ENCODE measurements around the gene HIP1. TPM values are rescaled to one million over a fixed set of nuclear protein-coding genes. Genes with fewer than 3 reads are reported as not detected.
"Not testable (repeated sequence)": the region's sequence is repeated elsewhere in the genome, so short reads cannot be mapped to it uniquely, and the experiment has no call there.

HIP1 gene
- total RNA-seq, 1 donor from 2014 or later, result 49.3 TPM

GRCh38 chr7:75617634-75618234 lies 121.0 kb downstream of the HIP1 start:
- DNase-seq (ENCODE audit: low spot score), result no peak
- TF ChIP-seq CTCF (IDR thresholded peaks at IDR 0.05; ENCODE audit: unreplicated experiment), result no peak
- H3K4me3 Mint-ChIP-seq (ENCODE audit: unreplicated experiment), result no peak overlapping the region
- H3K36me3 Mint-ChIP-seq (ENCODE audit: low read depth, unreplicated experiment), result peaks cover 9% of the 10 kb centered on the region
- H3K27ac Mint-ChIP-seq (ENCODE audit: unreplicated experiment), result no peak overlapping the region
- peaks cover 4% of the 10 kb centered on the region for H3K4me1 Mint-ChIP-seq (ENCODE audit: unreplicated experiment)
- H3K27me3 Mint-ChIP-seq (ENCODE audit: unreplicated experiment), result peaks cover 3% of the 10 kb centered on the region
- H3K9me3 Mint-ChIP-seq (ENCODE audit: unreplicated experiment), result no peaks in the 10 kb centered on the region

GRCh38 chr7:75616421-75617167 lies 122.1 kb downstream of the HIP1 start:
- TF ChIP-seq CTCF (IDR thresholded peaks at IDR 0.05; ENCODE audit: unreplicated experiment), result no peak
- no peaks in the 10 kb centered on the region for H3K9me3 Mint-ChIP-seq (ENCODE audit: unreplicated experiment)

GRCh38 chr7:75614401-75614800 lies 124.3 kb downstream of the HIP1 start:
- Mint-ChIP-seq H3K27ac (ENCODE audit: unreplicated experiment) (no peak overlapping the region), H3K27me3 (ENCODE audit: unreplicated experiment) (peaks cover 3% of the 10 kb centered on the region), H3K36me3 (ENCODE audit: low read depth, unreplicated experiment) (no peaks in the 10 kb centered on the region), H3K4me3 (ENCODE audit: unreplicated experiment) (no peak overlapping the region), H3K9me3 (ENCODE audit: unreplicated experiment) (no peaks in the 10 kb centered on the region), H3K4me1 (ENCODE audit: unreplicated experiment) (peaks cover 4% of the 10 kb centered on the region)
- no peak for TF ChIP-seq CTCF (IDR thresholded peaks at IDR 0.05; ENCODE audit: unreplicated experiment)
- DNase-seq (ENCODE audit: low spot score), result no peak

More at GRCh38 chr7:75616421-75617167, 122.1 kb downstream of the HIP1 start:
- Mint-ChIP-seq H3K4me3 (ENCODE audit: unreplicated experiment) (no peak overlapping the region), H3K27me3 (ENCODE audit: unreplicated experiment) (peaks cover 3% of the 10 kb centered on the region), H3K36me3 (ENCODE audit: low read depth, unreplicated experiment) (peaks cover 3% of the 10 kb centered on the region), H3K4me1 (ENCODE audit: unreplicated experiment) (peaks cover 4% of the 10 kb centered on the region), H3K27ac (ENCODE audit: unreplicated experiment) (peak overlapping the region; percentile 48)
- DNase-seq (ENCODE audit: low spot score), result no peak

GRCh38 chr7:75613351-75613750 lies 125.4 kb downstream of the HIP1 start:
- peaks cover 3% of the 10 kb centered on the region for H3K27me3 Mint-ChIP-seq (ENCODE audit: unreplicated experiment)
- H3K27ac Mint-ChIP-seq (ENCODE audit: unreplicated experiment), result no peak overlapping the region
- no peaks in the 10 kb centered on the region for H3K36me3 Mint-ChIP-seq (ENCODE audit: low read depth, unreplicated experiment)
- DNase-seq (ENCODE audit: low spot score), result no peak
- no peaks in the 10 kb centered on the region for H3K9me3 Mint-ChIP-seq (ENCODE audit: unreplicated experiment)
- H3K4me1 Mint-ChIP-seq (ENCODE audit: unreplicated experiment), result peaks cover 4% of the 10 kb centered on the region
- TF ChIP-seq CTCF (IDR thresholded peaks at IDR 0.05; ENCODE audit: unreplicated experiment), result no peak
- no peak overlapping the region for H3K4me3 Mint-ChIP-seq (ENCODE audit: unreplicated experiment)

GRCh38 chr7:75611557-75612178 lies 127.1 kb downstream of the HIP1 start:
- H3K36me3 Mint-ChIP-seq (ENCODE audit: low read depth, unreplicated experiment), result no peaks in the 10 kb centered on the region
- DNase-seq (ENCODE audit: low spot score), result peak; percentile 34
- H3K9me3 Mint-ChIP-seq (ENCODE audit: unreplicated experiment), result no peaks in the 10 kb centered on the region
- no peak overlapping the region for H3K27ac Mint-ChIP-seq (ENCODE audit: unreplicated experiment)
- H3K4me1 Mint-ChIP-seq (ENCODE audit: unreplicated experiment), result peaks cover 4% of the 10 kb centered on the region
- no peak overlapping the region for H3K4me3 Mint-ChIP-seq (ENCODE audit: unreplicated experiment)
- H3K27me3 Mint-ChIP-seq (ENCODE audit: unreplicated experiment), result no peaks in the 10 kb centered on the region
- no peak for TF ChIP-seq CTCF (IDR thresholded peaks at IDR 0.05; ENCODE audit: unreplicated experiment)

- H3K4me3 Mint-ChIP-seq (ENCODE audit: unreplicated experiment); DNase-seq (ENCODE audit: low spot score); H3K36me3 Mint-ChIP-seq (ENCODE audit: low read depth, unreplicated experiment); H3K4me1 Mint-ChIP-seq (ENCODE audit: unreplicated experiment); H3K9me3 Mint-ChIP-seq (ENCODE audit: unreplicated experiment); H3K27ac Mint-ChIP-seq (ENCODE audit: unreplicated experiment); H3K27me3 Mint-ChIP-seq (ENCODE audit: unreplicated experiment): not testable (repeated sequence)
These were observed 129.3 kb downstream of the HIP1 start for GRCh38 chr7:75609416-75609815.
